OCI-LY7 (cell line): ENCODE data around the gene ZNRD2. TPM values are rescaled to one million over a fixed set of nuclear protein-coding genes. Genes with fewer than 3 reads are reported as not detected.

Experiments
- BruUV-seq: library from RNA; stranded (reverse); fragments of 400-500 nt; replicated peaks from 2 replicates; lab custom pipeline; 2021; lab: Mats Ljungman, UMichigan
- CTCF ChIA-PET: fragments of 300-600 bp; sonication (Branson Sonifier 250); formaldehyde crosslinking; loops from one replicate; lab custom pipeline; 2022; ENCODE audit warnings: antibody characterized with exemption; ENCODE audit not compliant: unreplicated experiment; lab: Charles Lee
- POLR2A ChIA-PET: fragments of 300-600 bp; sonication (Branson Sonifier 250); formaldehyde crosslinking; loops from one replicate; lab custom pipeline; 2022; ENCODE audit warnings: antibody characterized with exemption; lab: Charles Lee
- DNase-seq: peaks from one replicate; pipeline ENCODE4 v3.0.0-alpha.2; 2015; ENCODE audit warnings: low spot score
- H2AFZ ChIP-seq: fragments of 200-600 bp; sonication (generic), shearing (Covaris generic); 2 replicates; pipeline ENCODE4 v1.6.1; 2014; ENCODE audit warnings: mild to moderate bottlenecking, antibody characterized with exemption, low read length, moderate library complexity
- H3K27ac ChIP-seq: fragments of 200-600 bp; sonication (generic); 2 replicates; pipeline ENCODE4 v1.5.1; 2014; ENCODE audit warnings: mixed run types, low read depth, mild to moderate bottlenecking, moderate library complexity, low read length, inconsistent platforms; ENCODE audit not compliant: poor library complexity, severe bottlenecking
- H3K36me3 ChIP-seq: fragments of 200-600 bp; sonication (generic); 2 replicates; pipeline ENCODE4 v1.6.1; 2014; ENCODE audit warnings: mild to moderate bottlenecking, antibody characterized with exemption, low read length, moderate library complexity, mixed read lengths; ENCODE audit not compliant: insufficient read depth
- H3K4me1 ChIP-seq: fragments of 200-600 bp; sonication (generic); 2 replicates; pipeline ENCODE4 v1.5.1; 2014; ENCODE audit warnings: mild to moderate bottlenecking, low read length; ENCODE audit not compliant: insufficient read depth, poor library complexity, severe bottlenecking
- H3K4me2 ChIP-seq: fragments of 200-600 bp; sonication (generic); 2 replicates; pipeline ENCODE4 v1.6.1; 2014; ENCODE audit warnings: mild to moderate bottlenecking, low read length
- H3K4me3 ChIP-seq: fragments of 200-600 bp; sonication (generic); 2 replicates; pipeline ENCODE4 v1.5.1; 2014; ENCODE audit warnings: mild to moderate bottlenecking, low read depth, low read length; ENCODE audit not compliant: poor library complexity, severe bottlenecking
- H3K79me2 ChIP-seq: fragments of 200-600 bp; sonication (generic); 2 replicates; pipeline ENCODE4 v1.6.1; 2016; ENCODE audit warnings: low read depth, mild to moderate bottlenecking, low read length, moderate library complexity, mixed read lengths; ENCODE audit not compliant: insufficient read depth
- H3K9me2 ChIP-seq: fragments of 200-600 bp; sonication (generic); 2 replicates; pipeline ENCODE4 v1.6.1; 2016; ENCODE audit warnings: mild to moderate bottlenecking, low read length, mixed read lengths; ENCODE audit not compliant: insufficient read depth
- H3K9me3 ChIP-seq: fragments of 200-600 bp; sonication (generic); 2 replicates; pipeline ENCODE4 v1.6.1; 2014; ENCODE audit warnings: mild to moderate bottlenecking, mixed run types, low read length, mixed read lengths
- H4K20me1 ChIP-seq: fragments of 200-600 bp; sonication (generic); 2 replicates; pipeline ENCODE4 v1.6.1; 2014; ENCODE audit warnings: mild to moderate bottlenecking, antibody characterized with exemption, low read length, moderate library complexity, mixed read lengths; ENCODE audit not compliant: insufficient read depth
- EZH2phosphoT487 ChIP-seq: fragments of 200-600 bp; sonication (generic); IDR thresholded peaks from 2 replicates; pipeline ENCODE4 v1.6.1; 2018; ENCODE audit warnings: low read depth, borderline replicate concordance, mild to moderate bottlenecking, mixed run types, antibody characterized with exemption, low read length, moderate library complexity, mixed read lengths
- intact Hi-C: fragments of 100-400 bp; cut with micrococcal nuclease; formaldehyde crosslinking; loops from one replicate; pipeline ENCODE4 v1.10.0; 2022; ENCODE audit not compliant: unreplicated experiment
- total RNA-seq, 2 experiments: library from RNA; depleted of rRNA in 1 of 2; stranded (reverse); fragments of >200 nt in 1 of 2; shearing (Covaris generic) in 1 of 2; gene quantifications; 2 replicates each; pipeline ENCODE4 v1.2.3, GENCODE V29; 2014 to 2022
- TF ChIP-seq, protein P1 (sequence below): fragments of 200-600 bp; sonication (generic); conservative IDR thresholded peaks from 2 replicates; pipeline ENCODE4 v1.5.1; 2014; ENCODE audit warnings: mild to moderate bottlenecking, antibody characterized with exemption, low read length, moderate library complexity, mixed read lengths

ZNRD2 gene
- total RNA-seq, 2 experiments from 2014 or later = 43.4 to 60.4 TPM

DNA sequence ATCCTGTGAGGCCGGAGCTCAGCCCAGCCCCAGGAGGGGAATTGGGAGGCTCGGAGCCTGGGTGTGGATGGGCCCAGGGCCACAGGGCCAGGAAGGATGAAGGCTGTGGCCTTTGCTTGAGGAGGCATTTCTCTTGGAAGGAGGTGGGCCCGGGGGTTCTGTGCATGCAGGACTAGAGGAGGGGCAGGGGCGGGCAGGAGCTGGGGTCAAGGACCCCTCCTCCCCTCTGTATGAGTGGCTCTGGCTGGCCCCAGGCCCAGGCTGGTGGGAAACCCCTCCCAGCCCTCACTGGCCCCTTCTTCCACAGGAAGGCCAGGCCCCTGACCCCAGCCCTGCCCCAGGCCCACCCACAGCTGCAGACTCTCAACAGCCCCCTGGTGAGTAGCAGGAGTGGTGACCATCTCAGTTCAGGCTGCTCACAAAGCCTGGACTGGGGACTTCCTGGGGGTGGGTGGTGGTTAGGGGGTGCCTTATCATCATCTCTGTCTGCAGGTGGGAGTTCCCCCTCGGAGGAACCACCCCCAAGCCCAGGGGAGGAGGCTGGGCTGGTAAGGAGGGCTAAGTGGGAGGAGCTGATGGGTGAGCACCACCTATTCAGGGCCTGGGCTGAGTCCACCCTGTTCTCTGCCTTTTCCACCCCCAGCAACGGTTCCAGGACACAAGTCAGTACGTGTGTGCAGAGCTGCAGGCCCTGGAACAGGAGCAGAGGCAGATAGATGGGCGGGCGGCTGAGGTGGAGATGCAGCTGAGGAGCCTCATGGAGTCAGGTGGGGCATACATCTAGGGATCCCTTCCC lies 19.4 kb downstream of the ZNRD2 start:
- ChIA-PET CTCF (interaction anchor here (0.6 kb wide), 1 partner anchor 31 kb away, joined by 4 read pairs; no protein-coding TSS in a partner anchor), POLR2A (interaction anchor here (1.2 kb wide), 1 partner anchor 13 kb away, joined by 4 read pairs; no protein-coding TSS in a partner anchor)
- no peak for TF ChIP-seq EZH2phosphoT487
- TF ChIP-seq, protein P1, sequence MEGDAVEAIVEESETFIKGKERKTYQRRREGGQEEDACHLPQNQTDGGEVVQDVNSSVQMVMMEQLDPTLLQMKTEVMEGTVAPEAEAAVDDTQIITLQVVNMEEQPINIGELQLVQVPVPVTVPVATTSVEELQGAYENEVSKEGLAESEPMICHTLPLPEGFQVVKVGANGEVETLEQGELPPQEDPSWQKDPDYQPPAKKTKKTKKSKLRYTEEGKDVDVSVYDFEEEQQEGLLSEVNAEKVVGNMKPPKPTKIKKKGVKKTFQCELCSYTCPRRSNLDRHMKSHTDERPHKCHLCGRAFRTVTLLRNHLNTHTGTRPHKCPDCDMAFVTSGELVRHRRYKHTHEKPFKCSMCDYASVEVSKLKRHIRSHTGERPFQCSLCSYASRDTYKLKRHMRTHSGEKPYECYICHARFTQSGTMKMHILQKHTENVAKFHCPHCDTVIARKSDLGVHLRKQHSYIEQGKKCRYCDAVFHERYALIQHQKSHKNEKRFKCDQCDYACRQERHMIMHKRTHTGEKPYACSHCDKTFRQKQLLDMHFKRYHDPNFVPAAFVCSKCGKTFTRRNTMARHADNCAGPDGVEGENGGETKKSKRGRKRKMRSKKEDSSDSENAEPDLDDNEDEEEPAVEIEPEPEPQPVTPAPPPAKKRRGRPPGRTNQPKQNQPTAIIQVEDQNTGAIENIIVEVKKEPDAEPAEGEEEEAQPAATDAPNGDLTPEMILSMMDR = no peak
- peaks cover 26% of the 10 kb centered on the region; the same call in 1 of the 2 replicates for H3K36me3 ChIP-seq
- no peaks in the 10 kb centered on the region for H4K20me1 ChIP-seq
- BruUV-seq = no TSS peak
- no peak overlapping the region for H3K4me3 ChIP-seq
- no peaks in the 10 kb centered on the region for H3K79me2 ChIP-seq
- H2AFZ ChIP-seq = no peak overlapping the region
- no peak overlapping the region for H3K27ac ChIP-seq
- H3K4me1 ChIP-seq = peaks cover 36% of the 10 kb centered on the region
- no peak overlapping the region for H3K4me2 ChIP-seq
- peak; percentile 36 for DNase-seq
- no peaks in the 10 kb centered on the region for H3K9me3 ChIP-seq
- intact Hi-C loops = no loop called here
- no peaks in the 10 kb centered on the region for H3K9me2 ChIP-seq

DNA sequence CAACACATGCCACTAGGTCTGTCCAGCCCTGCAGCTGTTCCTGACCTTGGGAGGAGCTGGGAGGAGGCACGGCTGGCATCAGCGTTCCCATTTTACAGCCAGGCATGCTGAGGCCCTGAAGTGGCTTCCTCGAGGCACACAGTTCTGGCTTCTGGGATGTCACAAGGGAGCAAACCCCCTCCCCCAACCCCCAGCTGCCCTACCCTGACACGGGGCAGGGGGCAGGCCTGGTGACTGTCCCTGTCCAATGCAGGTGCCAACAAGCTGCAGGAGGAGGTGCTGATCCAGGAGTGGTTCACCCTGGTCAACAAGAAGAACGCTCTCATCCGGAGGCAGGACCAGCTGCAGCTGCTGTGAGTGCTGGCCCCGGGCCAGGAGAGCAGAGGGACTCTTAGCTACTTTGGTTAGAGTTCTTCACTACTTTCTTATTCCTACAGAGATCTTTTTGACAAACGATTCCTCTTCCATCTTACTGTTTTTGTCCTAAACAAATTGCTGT lies 20.0 kb downstream of the ZNRD2 start:
- Histone ChIP-seq H3K27ac (no peak overlapping the region), H3K4me3 (no peak overlapping the region), H3K9me3 (no peaks in the 10 kb centered on the region), H4K20me1 (no peaks in the 10 kb centered on the region), H3K79me2 (no peaks in the 10 kb centered on the region), H2AFZ (no peak overlapping the region), H3K4me1 (peaks cover 36% of the 10 kb centered on the region), H3K4me2 (no peak overlapping the region), H3K9me2 (no peaks in the 10 kb centered on the region), H3K36me3 (peaks cover 26% of the 10 kb centered on the region; the same call in 1 of the 2 replicates)
- no peak for TF ChIP-seq EZH2phosphoT487
- TF ChIP-seq, protein P1 = no peak
- CTCF ChIA-PET = no interaction called here
- DNase-seq = no peak
- intact Hi-C loops = no loop called here
- POLR2A ChIA-PET = interaction anchor here (1.2 kb wide), 1 partner anchor 13 kb away, joined by 4 read pairs; no protein-coding TSS in a partner anchor
- no TSS peak for BruUV-seq
